Peyer's patch (tissue), 4 donors: ENCODE data around the gene IPCEF1.

ENCODE experiments used
- CTCF ChIP-seq, 6 experiments: fragments of 450-650 bp in 4 of 6; fragments of 200-600 bp in 2 of 6; sonication (generic) in 1 of 6; IDR thresholded peaks; one replicate each; pipeline ENCODE4 v1.5.1; 2017 to 2019; ENCODE audit warnings: antibody characterized with exemption in 6 of 6, mild to moderate bottlenecking in 3 of 6, moderate library complexity in 1 of 6
- POLR2A ChIP-seq, 2 donors: fragments of 450-650 bp; IDR thresholded peaks; one replicate each; pipeline ENCODE4 v1.5.1; 2017; ENCODE audit warnings: antibody characterized with exemption in 2 of 2, mild to moderate bottlenecking in 2 of 2, moderate library complexity in 2 of 2

- TF ChIP-seq CTCF (IDR thresholded peaks at IDR 0.05) (no peak), POLR2A (IDR thresholded peaks at IDR 0.05) (no peak)
Observed at GRCh38 chr6:154229786-154230185, 126.8 kb downstream of the IPCEF1 start.
